ENCODE data around the gene NID1.

NID1 gene

DNA sequence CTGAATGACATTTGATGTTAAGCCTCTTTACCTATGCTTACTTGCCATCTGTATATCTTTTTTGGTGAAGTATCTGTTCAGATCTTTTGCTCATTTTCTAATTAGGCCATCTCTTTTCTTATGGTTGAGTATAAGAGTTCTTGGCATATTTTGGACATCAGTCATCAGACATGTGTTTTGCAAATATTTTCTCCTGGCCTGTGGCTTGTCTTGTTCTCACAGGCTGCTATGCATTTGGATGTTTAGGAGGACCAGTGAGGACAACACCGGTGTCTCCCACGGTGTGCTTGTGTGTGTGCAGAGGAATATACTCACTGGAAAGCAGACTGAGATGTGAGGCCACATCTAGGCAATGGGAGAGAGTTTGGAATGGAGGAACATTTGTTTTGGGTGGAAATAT is 111.1 kb downstream of the NID1 start:
- no peak for DNase-seq

DNA sequence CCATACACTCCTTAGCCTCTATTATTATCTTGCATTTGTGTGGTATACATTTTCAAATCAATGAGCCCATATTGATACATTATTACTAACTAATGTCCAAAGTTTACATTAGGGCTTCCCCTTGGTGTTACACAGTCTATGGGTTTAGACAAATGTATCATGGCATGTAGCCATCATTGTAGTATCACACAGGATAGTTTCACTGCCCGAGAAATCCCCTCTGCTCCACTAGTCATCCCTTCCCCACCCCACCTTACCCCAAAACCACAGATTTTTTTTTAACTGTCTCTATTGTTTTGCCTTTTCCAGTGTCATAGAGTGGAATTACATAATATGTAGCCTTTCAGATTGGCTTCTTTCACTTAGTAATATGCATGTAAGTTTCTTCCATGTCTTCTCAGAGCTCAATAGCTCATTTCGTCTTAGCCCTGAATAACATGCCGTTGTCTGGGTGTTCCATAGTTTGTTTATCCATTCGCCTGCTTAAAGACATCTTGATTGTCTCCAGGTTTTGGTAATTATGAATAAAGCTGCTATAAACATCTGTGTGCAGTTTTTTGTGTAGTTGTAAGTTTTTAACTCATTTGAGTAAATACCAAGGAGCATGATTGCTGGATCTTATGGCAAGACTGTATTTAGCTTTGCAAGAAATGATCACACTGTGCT is 111.8 kb downstream of the NID1 start:
- DNase-seq = no peak

DNA sequence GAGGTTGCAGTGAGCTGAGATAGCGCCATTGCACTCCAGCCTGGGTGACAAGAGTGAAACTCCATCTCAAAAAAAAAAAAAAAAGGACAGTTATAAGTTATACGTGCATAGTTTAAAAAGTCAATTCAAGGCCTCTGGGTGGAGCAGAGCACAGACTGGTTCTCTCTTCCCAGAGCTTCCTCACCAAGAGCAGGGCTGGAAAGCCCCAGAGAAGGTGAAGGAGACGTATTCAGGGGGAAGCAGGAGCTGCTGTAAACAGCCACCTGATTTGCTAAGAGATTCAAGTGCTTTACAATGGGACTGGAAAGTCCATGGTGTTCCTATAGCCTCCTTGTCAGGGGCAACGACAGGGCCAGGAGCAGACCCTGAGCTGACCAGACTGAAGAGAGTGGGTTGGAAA is 113.2 kb downstream of the NID1 start:
- DNase-seq = peak; percentile 53

DNA sequence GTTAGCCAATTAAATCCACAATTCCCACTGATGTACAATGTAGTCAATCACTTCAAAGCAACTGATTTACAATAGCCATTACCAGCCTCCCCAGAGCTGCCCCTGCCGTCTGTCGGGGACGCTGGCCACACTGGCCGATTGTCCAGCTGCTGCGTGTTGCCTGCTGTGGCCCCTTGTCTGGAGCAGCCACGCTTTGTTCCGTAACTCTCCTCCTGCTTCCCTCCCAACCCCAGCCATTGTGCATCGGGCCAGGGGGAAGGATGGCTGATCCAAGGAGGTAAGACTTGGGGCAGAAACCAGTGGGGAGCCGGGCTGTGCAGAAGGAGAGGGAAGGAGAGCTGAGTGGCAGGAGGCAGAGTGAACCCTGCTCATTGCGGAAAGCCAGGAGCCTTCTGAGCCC is 114.6 kb downstream of the NID1 start:
- DNase-seq = no peak

DNA sequence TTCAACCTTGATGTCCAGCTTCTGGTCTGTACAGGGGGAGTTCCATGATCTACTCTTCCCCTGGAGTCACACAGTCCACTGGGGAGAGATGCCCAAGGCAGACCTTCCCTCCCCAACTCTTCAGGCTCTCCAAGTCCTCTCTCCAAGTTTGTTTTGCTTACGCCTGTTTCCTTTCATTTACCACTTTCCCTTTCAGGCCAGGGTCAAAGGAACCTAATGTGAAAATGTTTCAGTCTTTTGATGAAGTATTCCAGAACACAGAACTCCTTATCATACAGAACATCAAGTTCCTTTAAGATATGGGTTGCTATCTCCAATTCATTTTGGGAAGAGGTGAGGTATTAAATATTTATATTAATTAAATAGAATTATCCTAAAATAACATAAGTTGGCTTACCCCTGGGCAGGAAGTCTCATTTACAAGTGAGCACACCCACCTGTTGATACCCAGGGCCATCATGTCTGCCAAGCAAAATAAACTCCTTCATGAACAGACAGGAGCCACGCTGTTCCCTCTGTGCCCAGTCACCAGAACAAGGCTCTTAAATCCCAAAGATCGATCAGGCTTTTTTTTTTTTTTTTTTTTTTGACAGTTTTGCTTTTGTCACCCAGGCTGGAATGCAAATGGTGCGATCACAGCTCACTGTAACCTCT is 116.0 kb downstream of the NID1 start:
- DNase-seq = no peak

DNA sequence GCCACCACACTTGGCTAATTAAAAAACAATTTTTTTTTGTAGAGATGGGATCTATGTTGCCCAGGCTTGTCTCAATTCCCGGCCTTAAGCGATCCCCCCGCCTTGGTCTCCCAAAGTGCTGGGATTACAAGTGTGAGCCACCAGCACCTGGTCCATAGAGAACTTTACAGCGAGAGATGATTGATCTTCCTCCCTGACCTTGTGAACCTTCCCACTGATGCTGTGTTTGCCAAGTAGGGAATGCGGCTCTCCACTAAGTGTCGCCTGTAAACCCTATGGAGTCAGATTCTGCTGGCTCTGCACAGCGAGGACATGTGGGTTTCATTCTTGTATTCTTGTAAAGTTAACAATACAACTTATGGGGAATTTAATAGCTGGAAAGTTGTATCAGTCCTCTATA is 116.9 kb downstream of the NID1 start:
- no peak for DNase-seq

DNA sequence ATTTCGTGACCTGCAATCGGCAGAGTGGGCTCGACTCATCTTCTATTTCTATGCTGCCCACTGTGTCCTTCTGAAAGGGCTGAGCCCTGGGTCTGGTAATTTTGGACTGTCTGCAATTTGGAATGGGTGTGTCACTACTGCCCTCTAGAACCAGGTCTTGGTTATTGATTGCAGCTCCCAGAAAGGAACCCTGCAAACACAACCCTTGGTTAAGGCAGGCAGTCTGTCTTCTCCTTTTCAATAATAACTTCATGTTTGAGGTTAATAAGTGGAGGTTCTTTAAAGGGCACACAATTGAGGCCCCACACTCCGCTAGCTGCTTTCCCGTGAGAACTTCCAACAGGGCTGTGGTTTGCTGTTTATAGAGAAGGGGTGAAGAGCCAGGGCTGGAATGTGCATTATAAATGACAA is 118.3 kb downstream of the NID1 start:
- peak; percentile 51 for DNase-seq

DNA sequence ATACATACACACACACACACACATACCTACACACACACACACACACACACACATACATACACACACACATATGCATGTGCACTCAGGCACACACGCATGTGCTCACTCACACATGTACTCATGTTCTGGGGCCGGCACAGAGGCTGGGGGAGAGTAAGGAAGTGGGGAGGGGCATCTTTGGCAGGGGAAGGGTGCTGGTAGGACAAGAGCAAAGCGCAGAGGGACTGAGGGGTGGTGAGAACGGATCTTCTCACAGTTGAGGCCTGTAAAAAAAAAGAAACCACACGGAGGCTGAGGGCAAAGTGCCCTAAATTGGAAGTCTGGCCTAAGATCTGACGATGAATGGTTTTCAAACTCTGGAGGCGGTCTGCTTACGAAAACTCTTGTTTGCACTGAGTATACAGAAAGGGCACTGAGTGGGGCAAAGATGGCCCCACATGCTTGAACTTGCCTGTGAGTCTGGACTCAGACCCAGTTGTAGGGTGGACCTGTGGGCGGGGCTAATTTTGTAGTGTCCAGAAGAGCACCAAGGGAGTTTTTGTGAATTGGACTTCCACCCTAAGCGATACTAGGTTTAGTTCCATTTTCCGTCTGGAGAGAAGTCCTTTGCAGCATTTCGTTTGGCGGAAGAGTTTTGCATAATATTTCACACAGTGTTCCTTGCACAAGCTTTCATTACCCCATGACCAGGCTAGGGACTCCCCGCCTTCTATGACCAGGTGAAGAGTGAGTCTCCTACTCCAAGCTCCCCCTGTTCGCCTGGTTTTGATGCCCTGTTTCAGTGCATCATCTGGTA is 118.9 kb downstream of the NID1 start:
- DNase-seq = peak; percentile 53

DNA sequence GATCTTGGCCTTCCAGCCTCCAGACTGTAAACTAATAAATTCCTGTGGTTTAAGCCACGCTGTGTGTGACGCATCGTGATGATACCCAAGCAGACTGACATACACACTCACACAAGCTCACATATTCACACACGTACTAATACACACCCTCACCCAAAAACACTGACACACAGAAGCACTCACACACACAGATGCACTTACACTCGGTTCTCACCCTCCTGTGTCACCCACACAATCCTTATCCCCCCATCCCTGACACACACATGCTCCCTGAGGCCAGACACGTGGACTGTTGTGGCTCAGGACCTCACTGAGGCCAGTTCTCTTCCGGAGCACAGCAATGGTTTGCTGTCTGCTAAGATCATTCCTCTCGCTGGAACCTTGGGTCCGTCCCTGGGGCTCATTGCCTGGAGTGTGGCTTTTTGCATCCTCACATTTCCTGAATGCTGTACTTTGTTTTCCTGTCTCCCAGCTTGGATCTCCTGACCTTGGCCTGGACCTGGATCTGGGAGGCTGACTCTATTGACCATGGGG is 121.2 kb downstream of the NID1 start:
- DNase-seq = no peak

DNA sequence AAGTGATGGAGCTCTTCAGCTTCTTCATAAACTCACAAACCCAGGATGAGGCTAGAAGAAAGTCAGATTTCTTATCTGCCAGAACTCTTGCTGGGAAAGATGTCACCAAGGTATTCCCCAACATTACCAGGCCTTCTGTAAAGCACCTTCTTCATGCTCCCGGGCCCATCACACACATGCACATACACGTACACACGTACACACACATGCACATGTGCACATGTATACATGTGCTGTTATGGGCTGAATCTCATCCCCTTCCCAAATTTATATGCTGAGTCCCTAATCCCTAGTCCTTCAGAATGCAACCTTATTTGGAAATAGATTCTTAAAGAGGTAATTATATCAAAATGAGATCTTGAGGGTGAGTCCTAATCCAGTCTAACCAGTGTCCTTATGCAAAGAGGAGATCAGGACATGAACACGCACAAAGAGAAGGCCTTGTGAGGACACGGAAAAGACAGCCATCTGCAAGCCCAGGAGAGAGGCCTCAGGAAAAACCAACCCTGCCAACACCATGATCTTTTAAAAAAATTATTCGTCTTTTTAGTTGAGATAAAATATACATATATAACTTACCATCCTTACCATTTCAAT is 121.8 kb downstream of the NID1 start:
- no peak for DNase-seq

DNA sequence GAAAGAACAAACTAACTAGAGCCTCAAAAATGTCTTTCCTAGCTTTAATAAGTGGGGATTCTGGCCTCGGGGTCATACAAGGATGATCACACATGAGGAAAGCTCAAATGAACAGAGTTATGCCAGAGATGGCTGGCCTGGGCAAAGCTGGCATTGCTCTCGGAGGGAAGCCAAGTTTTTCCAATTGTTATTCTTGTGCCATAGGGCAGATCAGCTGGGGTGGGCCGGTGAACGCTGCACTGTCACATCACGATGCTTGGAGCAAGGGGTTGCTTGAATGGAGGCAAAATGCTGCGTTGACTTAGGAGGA is 122.3 kb downstream of the NID1 start:
- DNase-seq = no peak

DNA sequence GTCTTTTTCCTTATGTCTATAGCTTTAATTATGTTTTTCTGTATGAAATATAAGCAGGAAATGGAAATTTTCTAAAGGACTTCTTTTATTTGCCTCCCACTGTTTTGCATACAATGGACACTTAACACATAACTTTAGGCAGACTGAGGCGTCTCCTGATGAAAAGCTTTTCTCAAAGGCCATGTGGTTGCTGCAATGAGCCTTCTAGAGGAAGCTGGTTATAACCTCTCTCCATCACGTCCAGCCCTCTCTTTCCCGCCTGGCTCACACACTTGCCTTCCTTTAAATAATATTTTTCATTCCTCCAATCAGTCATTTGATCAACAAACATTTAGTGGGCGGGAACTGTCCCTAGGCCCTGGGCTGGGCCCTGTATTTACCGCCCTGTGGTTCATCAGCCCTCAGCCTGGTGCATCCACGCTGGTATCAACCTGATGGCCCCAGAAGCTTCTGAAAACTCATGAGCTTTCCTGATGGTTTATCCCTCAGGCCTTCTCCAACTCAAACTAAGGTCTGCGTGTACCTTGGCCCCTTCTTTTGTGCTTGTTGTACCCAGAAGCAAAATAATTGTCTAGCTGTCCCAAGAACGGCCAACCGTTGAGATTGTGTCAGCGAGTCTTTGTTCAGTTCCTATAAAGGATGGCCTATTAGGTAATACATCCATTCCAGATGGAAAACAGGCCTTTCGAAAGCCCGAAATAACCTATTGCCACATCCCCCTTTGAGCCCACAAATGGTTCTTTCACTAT is 122.8 kb downstream of the NID1 start:
- no peak for DNase-seq

DNA sequence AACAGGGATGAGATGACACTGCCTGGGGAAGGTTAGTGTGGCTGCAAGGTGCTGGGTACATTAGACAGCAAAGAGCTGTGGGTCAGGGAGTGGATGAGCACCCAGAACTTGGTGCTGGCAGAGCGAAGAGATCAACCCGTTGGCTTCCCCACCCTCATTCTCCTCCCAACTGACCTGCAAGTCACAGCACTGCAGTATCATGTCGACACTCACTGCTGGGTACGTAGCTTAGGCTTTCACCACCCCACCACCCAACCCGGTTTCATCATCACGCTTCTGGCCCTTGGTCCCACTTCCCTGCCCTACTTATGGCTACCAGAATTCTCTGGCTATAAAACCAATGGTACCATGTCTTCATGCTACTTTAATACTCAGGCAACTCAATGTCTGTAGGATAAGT is 124.6 kb downstream of the NID1 start:
- DNase-seq = no peak

DNA sequence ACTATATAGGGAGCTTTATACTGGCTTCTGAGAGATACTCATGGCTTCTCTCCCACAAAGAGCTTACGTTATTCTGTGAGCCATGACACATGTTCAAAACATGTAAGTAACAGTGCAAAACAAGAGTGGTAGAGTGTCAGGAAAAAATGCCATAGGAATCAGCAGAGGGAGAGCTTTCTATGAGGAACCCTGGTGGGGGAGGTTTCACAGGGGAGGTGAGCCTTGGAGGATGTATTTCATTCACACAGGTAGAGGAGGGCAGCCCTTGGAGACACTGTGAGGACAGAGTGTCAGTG is 125.5 kb downstream of the NID1 start:
- no peak for DNase-seq

DNA sequence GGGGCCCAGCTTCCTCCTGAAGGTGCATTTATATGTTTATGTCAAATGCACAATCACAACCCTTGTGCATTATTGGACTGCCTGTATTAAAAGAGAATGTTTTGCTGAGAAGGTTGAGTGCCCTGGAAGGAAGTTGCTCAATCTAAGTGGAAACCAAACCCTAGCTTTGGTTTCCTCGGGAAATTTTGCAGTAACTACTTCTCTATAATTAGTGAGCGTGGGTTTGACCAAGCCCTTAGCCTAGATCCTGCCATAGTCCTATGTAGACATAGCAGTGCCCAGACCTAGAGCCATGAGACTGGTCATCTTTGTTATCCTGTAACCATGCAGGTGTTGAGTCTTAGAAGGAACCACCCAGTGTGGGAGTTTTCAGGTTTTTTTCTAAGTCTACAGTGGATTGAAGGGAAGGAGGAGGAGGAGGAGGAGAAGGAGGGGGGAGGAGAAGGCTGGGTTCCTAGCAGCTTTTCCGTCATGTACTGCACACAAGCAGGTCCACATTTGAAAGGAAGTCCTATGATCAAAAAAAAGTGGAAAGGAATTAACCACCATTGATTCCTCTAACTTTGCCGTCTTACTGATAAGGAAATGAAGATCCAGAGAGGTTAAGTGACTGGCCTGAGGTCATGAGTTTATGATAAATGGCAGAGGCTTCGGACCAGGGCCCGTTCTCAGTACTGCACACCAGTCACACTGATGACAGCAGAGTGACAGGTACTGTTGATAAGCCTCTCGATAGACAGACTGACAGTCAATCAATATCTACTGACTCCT is 126.0 kb downstream of the NID1 start:
- DNase-seq = no peak

DNA sequence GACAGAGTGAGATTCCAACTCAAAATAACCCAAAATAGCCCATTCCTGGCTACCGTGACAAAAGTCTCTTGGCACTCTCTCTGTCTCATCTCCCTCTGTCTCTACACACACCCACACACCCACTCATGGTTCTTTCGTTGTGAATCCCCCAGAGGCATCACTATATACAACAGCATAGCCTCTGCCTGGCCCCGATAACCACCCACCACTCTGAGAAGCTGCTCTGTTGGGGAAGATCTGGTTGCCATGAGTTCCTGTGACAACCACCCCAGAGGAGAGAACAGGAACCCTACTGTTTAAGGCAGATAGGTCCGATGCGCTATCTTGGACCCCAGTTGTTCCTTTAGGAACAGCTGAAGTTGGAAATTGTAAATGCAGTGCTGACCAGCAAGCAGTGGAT is 127.8 kb downstream of the NID1 start:
- DNase-seq = no peak

DNA sequence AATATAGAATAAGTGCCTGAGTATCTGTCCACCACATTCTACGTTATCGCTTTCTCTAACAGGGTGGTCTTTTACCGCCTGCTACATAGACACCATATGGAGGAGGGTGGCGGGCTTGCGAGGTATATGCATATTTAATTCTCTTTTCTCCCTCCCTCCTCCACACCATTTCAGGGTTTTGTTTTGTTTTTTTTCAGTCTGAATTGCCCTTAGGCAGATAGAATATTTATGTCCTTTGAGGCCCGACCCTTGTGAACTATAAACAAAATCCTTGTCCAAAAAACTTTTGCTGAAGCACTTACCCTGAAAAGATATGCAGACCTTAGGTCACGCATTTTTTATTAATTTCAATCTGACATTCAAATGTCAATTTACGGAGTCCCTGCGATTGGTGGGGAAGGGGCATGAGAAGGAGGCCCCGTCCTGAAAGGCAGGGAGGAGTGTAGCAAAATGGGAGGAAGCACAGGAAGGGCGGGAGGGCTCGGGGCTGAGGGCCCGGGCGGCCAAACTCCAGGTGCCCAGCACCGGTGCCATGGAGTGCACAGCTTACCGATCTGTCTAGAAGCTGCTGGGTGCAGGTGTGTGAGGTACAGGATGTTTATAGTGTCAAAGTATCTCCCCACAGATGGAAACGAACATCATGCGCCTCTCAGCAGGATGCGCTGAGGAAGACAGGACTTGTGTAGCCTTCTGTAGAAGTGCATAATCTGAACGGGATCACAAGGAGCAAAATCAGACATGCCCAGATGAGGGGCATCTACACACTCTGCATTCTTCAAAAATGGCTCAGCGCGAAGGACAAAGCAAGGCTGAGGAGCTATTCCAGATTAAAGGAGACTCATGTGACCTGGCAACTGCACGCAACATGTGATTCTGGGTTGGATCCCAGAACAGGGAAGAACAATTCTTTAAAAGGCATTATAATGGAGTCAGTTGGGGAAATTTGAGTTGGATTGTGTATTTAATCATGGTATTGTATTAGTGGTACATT is 129.4 kb downstream of the NID1 start:
- DNase-seq = no peak

DNA sequence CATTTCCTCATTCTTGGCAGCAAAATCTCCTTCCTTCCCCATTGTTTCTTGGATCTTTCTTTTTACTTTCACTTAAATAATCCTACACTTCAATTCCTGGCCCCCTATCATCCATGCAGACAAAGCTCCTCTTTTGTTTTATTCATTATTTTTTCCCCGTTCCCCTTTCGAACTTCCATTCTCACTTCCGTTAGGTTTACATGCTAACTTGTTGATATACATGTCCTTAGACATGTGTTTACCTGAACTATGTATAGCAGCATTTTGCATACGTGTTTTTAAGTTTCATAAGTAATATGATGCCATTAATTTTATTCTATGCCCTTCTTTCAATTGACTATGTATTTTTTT is 131.1 kb downstream of the NID1 start:
- DNase-seq = no peak

DNA sequence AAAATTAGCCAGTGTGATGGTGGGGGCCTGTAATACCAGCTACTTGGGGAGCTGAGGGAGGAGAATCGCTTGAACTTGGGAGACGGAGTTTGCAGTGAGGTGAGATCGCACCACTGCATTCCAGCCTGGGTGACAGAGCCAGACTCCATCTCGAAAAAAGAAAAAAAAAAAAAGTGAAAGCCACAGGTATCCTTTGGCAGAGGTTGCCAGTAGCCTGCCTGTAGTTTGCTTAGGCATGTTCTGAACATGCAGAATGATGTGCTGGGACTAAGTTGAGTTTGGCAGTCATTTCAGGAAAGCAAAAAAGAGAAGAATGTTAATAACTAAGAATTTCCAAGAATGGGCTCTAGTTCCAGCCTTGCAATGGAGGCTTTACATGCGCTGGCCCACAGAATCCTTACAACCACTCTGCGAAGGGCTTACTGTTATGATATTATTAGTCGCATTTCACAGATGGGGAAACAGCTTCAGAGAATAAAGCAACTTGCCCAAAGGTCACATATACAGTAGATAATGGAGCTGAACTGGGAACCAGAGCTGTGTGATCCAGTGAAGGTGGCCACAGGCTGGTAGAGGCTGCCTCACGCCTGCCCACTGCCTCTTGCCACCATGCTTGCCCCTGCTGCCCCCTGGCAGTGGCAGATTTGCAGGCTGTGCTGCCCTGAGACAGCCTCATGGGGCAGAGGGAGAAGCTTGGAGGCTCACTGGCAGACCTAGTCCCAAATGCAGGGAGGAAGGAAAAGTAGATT is 131.7 kb downstream of the NID1 start:
- no peak for DNase-seq

DNA sequence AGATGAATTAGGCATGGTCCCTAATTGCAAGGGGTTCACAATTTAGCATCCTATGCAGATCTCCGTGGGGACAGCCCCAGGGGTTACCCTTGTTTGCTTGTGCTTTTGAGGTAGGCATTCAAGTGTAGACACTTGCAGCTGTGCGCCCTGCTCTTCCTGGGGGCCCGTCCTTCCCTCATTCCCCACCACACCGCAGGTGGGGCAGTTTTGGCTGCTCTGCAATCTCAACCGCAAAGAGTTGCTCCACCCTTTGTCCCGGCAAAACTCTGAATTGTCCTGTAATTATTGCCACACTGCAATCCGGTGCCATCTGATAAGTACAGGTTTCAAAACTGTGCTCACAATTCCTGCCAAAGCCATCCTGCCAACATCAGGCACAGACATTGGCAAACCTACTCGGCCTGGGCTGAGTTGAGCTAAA is 132.8 kb downstream of the NID1 start:
- no peak for DNase-seq

All from activated CD8-positive, alpha-beta memory T cell treated with anti-CD3 and anti-CD28 coated beads for 24 hours (primary cell).